GM18867 (cell line): ENCODE results near the gene FLACC1.
A peak's percentile ranks its signal among the peaks of the same experiment; 100 is the strongest.
"Not testable (repeated sequence)": the region's sequence is repeated elsewhere in the genome, so short reads cannot be mapped to it uniquely, and the experiment has no call there.

Experiments
- ATAC-seq: cut with Tn5 transposase; IDR thresholded peaks from one replicate; pipeline ENCODE4 v1.9.1; 2021; ENCODE audit warnings: mild to moderate bottlenecking, moderate library complexity; ENCODE audit not compliant: unreplicated experiment

Gene FLACC1

GRCh38 chr2:201357221-201357620 is at the start of gene FLACC1:
TSS of gene FLACC1 (minus strand) at chr2:201357345. CDS start at chr2:201351404, 5,941 bp downstream.
- ATAC-seq: no peak

DNA sequence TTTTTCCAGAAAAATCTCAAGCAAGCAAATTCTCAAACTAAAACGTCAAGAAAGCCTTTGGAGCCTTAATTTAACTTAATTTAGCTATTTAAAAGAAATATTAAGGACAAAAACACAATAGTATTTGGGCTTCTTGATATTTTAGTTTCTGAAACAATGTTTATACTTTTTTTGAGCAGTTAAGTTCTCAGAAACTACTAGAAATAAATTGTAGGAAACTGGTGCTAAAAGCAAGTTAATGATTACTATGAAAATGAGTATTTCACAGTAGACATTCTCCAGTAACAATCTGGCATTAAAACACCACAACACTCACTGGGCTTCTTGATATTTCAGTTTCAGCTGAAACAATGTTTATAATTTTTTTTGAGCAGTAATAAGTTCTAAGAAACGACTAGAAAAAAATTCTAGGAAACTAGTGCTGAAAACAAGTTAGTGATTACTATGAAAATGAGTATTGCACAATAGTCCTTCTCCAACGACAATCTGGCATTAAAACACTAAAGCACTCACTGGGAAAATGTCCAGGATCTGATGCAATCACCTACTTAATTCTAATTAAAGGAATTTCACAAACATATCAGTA is 49.0 kb upstream of the FLACC1 start:
- no peak for ATAC-seq

- ATAC-seq: no peak
Measured at GRCh38 chr2:201404699-201405280, 47.6 kb upstream of the FLACC1 start.

GRCh38 chr2:201403880-201404279 is 46.7 kb upstream of the FLACC1 start:
- ATAC-seq: no peak

- ATAC-seq: no peak
Measured at GRCh38 chr2:201402651-201403562, 45.8 kb upstream of the FLACC1 start.

DNA sequence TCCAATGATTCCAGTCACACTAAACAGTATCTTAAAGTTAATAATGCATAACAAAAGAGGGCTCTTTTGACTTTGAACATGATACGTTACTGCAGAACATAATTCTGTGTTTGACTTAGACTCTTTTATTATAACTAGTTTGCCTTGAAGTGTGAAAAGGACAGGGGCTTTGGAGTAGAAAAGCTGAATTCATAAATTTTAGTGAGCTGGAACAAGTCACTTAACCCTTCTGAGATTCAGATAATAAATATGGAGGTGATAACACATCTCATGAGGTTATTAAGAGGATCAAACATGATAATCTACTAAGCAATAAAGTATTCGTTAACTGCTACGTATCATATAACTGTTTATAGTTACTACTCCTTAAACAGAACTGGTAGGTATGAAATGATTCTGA is 44.7 kb upstream of the FLACC1 start:
- ATAC-seq: no peak

GRCh38 chr2:201396595-201396994 is 39.5 kb upstream of the FLACC1 start:
- ATAC-seq: no peak

GRCh38 chr2:201383136-201383535 is 26.0 kb upstream of the FLACC1 start:
- ATAC-seq: no peak

DNA sequence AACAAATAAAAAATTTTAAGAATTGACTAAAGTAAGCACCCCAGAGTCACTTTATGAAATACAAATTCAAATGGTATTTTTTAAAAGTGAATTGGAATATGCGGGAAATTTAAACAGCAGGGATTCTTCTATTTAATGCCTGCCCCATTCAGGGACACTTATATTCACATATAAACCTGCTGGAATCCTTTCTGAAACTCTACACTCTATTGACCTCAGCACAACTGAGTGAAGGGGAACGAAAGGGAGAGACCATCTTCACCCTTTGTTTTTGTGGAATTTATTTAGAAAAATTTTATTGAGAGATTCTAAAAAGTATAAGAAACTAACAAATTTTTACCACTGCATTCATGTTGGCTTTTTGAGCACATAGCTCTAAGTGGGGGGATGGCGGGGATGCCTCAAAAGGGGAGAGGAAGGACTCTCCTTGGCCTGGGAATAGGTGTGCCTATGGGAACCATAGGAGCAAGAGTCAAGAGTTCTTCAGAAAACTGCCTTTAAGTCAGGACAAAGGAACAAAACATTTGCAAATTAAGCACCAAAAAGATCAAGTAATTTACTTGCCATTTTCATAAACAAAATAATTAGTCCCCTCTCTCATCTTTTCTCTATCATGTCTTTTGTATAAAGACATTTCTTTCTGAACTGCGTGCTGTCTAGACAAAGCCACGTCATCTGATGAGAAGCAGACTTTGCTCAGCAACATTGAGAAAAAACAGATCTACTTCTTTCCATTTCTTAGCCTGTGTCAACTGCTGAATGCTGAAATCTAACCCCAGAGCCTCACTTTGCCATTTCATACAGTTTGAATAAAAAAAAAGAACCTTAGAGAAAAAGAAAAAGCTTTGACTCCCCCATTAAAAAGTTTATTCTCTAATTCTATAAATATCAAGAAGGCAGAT is 21.6 kb upstream of the FLACC1 start:
- no peak for ATAC-seq

- ATAC-seq: no peak
Measured at GRCh38 chr2:201377218-201377617, 20.1 kb upstream of the FLACC1 start.

- ATAC-seq: no peak
Measured at GRCh38 chr2:201369775-201370174, 12.6 kb upstream of the FLACC1 start.

DNA sequence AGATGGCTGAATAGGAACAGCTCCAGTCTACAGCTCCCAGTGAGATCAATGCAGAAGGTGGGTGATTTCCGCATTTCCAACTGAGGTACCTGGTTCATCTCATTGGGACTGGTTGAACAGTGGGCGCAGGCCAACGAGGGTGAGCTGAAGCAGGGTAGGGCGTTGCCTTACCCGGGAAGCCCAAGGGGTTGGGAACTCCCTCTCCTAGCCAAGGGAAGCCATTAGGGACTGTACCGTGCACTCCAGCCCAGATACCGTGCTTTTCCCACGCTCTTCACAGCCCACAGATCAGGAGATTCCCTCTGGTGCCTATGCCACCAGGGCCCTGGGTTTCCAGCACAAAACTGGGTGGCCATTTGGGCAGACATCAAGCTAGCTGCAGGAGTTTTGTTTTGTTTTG is 12.2 kb upstream of the FLACC1 start:
- not testable (repeated sequence) for ATAC-seq

GRCh38 chr2:201366146-201366545 is 9.0 kb upstream of the FLACC1 start:
- ATAC-seq: no peak

DNA sequence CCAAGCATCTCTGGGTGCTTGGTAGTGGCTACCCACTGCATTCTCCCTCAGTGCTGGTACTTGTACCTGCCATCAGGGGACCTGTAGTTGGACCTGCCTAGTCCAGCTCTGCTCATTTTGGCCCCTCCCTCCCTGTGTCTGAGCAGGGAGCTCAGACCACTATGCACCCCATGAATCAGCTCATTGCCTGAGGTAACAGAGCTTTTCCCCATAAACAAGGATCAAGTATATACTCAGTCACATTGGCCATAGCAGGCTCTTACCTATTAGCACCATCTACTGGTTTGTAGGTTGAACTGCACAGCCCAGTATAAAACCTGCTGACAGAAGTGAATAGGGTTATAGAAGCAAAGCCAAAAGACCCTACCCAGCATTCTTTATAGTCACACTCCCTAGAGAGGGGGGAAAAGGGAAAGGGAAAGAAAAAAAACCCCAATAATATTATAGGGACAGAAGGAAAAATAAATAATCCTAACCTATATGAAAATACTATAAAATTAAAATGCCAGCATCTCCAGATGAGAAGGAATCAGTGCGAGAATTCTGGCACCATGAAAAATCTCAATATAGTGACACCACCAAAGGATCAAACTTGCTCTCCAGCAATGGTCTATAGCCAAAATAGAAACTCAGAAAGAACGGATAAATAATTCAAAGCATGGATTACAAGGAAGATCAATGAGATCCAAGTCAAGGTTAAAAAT is 6.9 kb upstream of the FLACC1 start:
- peak; percentile 65 for ATAC-seq

GRCh38 chr2:201362396-201362795 is 5.3 kb upstream of the FLACC1 start:
- no peak for ATAC-seq

- ATAC-seq: no peak
Measured at GRCh38 chr2:201361078-201361733, 4.1 kb upstream of the FLACC1 start.

GRCh38 chr2:201360256-201360655 is 3.1 kb upstream of the FLACC1 start:
- ATAC-seq: no peak

DNA sequence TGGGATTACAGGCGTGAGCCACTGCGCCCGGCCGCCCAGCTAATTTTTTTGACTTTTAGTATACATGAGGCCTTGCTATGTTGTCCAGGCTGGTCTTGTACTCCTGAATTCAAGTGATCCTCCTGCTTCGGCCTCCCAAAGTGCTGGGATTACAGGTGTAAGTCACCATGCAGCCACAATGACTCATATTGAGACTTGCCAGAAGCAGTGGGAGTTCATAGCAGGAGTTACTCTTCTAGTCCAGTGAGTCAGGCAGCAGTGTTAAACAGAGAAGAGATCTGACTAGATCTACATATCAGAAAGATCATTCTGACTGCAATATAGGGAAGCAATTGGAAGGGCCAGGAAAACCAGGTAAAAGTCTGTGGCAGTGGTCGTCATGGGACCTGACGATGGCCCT is 1.5 kb upstream of the FLACC1 start:
- no peak for ATAC-seq

DNA sequence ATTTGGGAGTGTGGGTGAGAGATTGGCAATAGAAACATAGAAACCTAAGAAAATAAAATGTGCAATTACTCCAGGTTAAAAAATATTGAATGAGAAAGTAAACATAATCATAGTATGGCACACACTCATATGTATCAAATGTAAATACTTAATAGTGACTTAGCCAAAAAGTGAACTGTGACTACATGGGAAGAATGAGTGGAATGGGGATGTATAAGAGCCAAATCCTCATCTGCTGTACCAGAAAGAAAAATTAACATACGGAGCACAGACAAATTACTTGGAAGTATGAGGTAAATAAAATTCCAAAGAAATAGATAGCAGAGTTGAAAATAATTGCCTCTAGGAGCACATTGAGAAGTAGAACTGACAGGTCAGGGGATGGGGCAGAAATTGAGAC is 4.0 kb downstream of the FLACC1 start:
- no peak for ATAC-seq

DNA sequence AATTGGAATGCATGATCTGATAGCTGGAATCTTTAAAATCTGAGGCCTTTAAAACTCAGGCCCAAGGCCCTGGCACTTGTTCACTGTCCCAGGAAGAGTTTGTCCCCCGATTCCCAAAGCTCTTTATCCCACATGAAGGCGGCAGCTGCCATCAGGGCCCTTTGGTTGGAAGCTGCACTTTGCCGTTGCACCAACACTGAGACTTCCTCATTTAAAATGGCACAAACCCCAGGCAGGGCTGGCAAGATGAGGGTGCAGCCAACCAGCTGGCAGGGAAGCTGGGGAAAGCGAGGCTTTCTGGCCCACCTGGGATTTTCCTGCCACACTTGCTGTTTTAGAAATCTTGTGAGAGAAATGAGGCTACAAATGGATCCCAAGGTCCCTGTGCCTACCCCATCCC is 6.3 kb downstream of the FLACC1 start:
- ATAC-seq: no peak
